ENCODE measurements around the gene DYNC2H1. TPM values are rescaled to one million over a fixed set of nuclear protein-coding genes. Genes with fewer than 3 reads are reported as not detected.

The DYNC2H1 gene
- polyA plus RNA-seq, 1 experiment, result 6.1 TPM

GRCh38 chr11:103234974-103235373 is 125.7 kb downstream of the DYNC2H1 start:
- DNase-seq (ENCODE audit: low read depth), result peak; percentile 62
- no peak for TF ChIP-seq CTCF (IDR thresholded peaks at IDR 0.05; ENCODE audit: insufficient read depth, low read depth, low read length)
- Histone ChIP-seq H3K27me3 (ENCODE audit: control insufficient read depth, insufficient read depth, low read length) (no peaks in the 10 kb centered on the region), H3K4me3 (ENCODE audit: low read depth, low read length) (no peak overlapping the region), H3K36me3 (ENCODE audit: control insufficient read depth, insufficient read depth, low read length) (no peaks in the 10 kb centered on the region; the same call in 1 of the 2 replicates)
- CTCF ChIA-PET, result interaction anchor here (1.6 kb wide), 1 partner anchor 16 kb away, joined by 4 read pairs; no protein-coding TSS in a partner anchor
- POLR2A ChIA-PET, result no interaction called here

- H3K27me3 ChIP-seq (ENCODE audit: control insufficient read depth, insufficient read depth, low read length), result no peaks in the 10 kb centered on the region
- ChIA-PET CTCF (no interaction called here), POLR2A (no interaction called here)
- H3K36me3 ChIP-seq (ENCODE audit: control insufficient read depth, insufficient read depth, low read length), result no peaks in the 10 kb centered on the region
- DNase-seq (ENCODE audit: low read depth), result no peak
- no peak for TF ChIP-seq CTCF (IDR thresholded peaks at IDR 0.05; ENCODE audit: insufficient read depth, low read depth, low read length)
- no peak overlapping the region for H3K4me3 ChIP-seq (ENCODE audit: low read depth, low read length)
These were observed 132.3 kb downstream of the DYNC2H1 start for GRCh38 chr11:103241574-103241973.

GRCh38 chr11:103254123-103254522 is 144.9 kb downstream of the DYNC2H1 start:
- no peak for DNase-seq (ENCODE audit: low read depth)
- TF ChIP-seq CTCF (IDR thresholded peaks at IDR 0.05; ENCODE audit: insufficient read depth, low read depth, low read length), result no peak
- ChIA-PET POLR2A (no interaction called here), CTCF (interaction anchor here (1.2 to 1.5 kb wide), 2 partner anchors 10 to 11 kb away, joined by 3 read pairs; no protein-coding TSS in a partner anchor)
- H3K27me3 ChIP-seq (ENCODE audit: control insufficient read depth, insufficient read depth, low read length), result no peaks in the 10 kb centered on the region
- no peak overlapping the region for H3K4me3 ChIP-seq (ENCODE audit: low read depth, low read length)
- H3K36me3 ChIP-seq (ENCODE audit: control insufficient read depth, insufficient read depth, low read length), result no peaks in the 10 kb centered on the region

- peak; percentile 19; the same call in 1 of the 2 replicates for TF ChIP-seq CTCF (IDR thresholded peaks at IDR 0.05; ENCODE audit: insufficient read depth, low read depth, low read length)
- no peak for DNase-seq (ENCODE audit: low read depth)
- no peaks in the 10 kb centered on the region; the same call in 1 of the 2 replicates for H3K36me3 ChIP-seq (ENCODE audit: control insufficient read depth, insufficient read depth, low read length)
- ChIA-PET CTCF (interaction anchor here (0.7 to 2.0 kb wide), 7 partner anchors 11 to 365 kb away, joined by 3 to 8 read pairs (median 4); no protein-coding TSS in a partner anchor), POLR2A (no interaction called here)
- H3K27me3 ChIP-seq (ENCODE audit: control insufficient read depth, insufficient read depth, low read length), result no peaks in the 10 kb centered on the region
- no peak overlapping the region for H3K4me3 ChIP-seq (ENCODE audit: low read depth, low read length)
These were observed 148.1 kb downstream of the DYNC2H1 start for GRCh38 chr11:103257360-103257759.

GRCh38 chr11:103266167-103266831 is 157.1 kb downstream of the DYNC2H1 start:
- no peak for TF ChIP-seq CTCF (IDR thresholded peaks at IDR 0.05; ENCODE audit: insufficient read depth, low read depth, low read length)
- CTCF ChIA-PET, result no interaction called here
- H3K4me3 ChIP-seq (ENCODE audit: low read depth, low read length), result no peak overlapping the region
- DNase-seq (ENCODE audit: low read depth), result no peak
- POLR2A ChIA-PET, result no interaction called here
- peaks cover 1% of the 10 kb centered on the region; the same call in 1 of the 2 replicates for H3K36me3 ChIP-seq (ENCODE audit: control insufficient read depth, insufficient read depth, low read length)
- H3K27me3 ChIP-seq (ENCODE audit: control insufficient read depth, insufficient read depth, low read length), result no peaks in the 10 kb centered on the region

Measured in BJ (cell line).